ENCODE measurements around the gene STXBP5.

Gene STXBP5

GRCh38 chr6:147212622-147213021 lies 8.4 kb downstream of the STXBP5 start:
- DNase-seq = no peak

- DNase-seq = no peak
These were observed 9.6 kb downstream of the STXBP5 start for GRCh38 chr6:147213772-147214171.

- no peak for DNase-seq
These were observed 10.3 kb downstream of the STXBP5 start for GRCh38 chr6:147214248-147215227.

- DNase-seq = no peak
These were observed 12.7 kb downstream of the STXBP5 start for GRCh38 chr6:147216915-147217314.

- DNase-seq = no peak
These were observed 13.7 kb downstream of the STXBP5 start for GRCh38 chr6:147217840-147218404.

GRCh38 chr6:147218797-147219196 lies 14.6 kb downstream of the STXBP5 start:
- DNase-seq = no peak

- no peak for DNase-seq
These were observed 15.2 kb downstream of the STXBP5 start for GRCh38 chr6:147219463-147219862.

- DNase-seq = no peak
These were observed 16.1 kb downstream of the STXBP5 start for GRCh38 chr6:147220345-147220744.

- no peak for DNase-seq
These were observed 17.5 kb downstream of the STXBP5 start for GRCh38 chr6:147221739-147222138.

- DNase-seq = no peak
These were observed 18.1 kb downstream of the STXBP5 start for GRCh38 chr6:147222160-147222838.

- no peak for DNase-seq
These were observed 19.5 kb downstream of the STXBP5 start for GRCh38 chr6:147223736-147224135.

- DNase-seq = no peak
These were observed 22.0 kb downstream of the STXBP5 start for GRCh38 chr6:147226163-147226724.

- DNase-seq = no peak
These were observed 22.7 kb downstream of the STXBP5 start for GRCh38 chr6:147226877-147227276.

- DNase-seq = no peak
These were observed 23.6 kb downstream of the STXBP5 start for GRCh38 chr6:147227770-147228320.

- DNase-seq = no peak
These were observed 27.4 kb downstream of the STXBP5 start for GRCh38 chr6:147231589-147231988.

- no peak for DNase-seq
These were observed 30.5 kb downstream of the STXBP5 start for GRCh38 chr6:147234685-147235084.

- no peak for DNase-seq
These were observed 33.9 kb downstream of the STXBP5 start for GRCh38 chr6:147238164-147238563.

- DNase-seq = no peak
These were observed 34.7 kb downstream of the STXBP5 start for GRCh38 chr6:147238906-147239305.

GRCh38 chr6:147244832-147245231 lies 40.6 kb downstream of the STXBP5 start:
- DNase-seq = no peak

- no peak for DNase-seq
These were observed 41.5 kb downstream of the STXBP5 start for GRCh38 chr6:147245693-147246092.

- DNase-seq = no peak
These were observed 42.8 kb downstream of the STXBP5 start for GRCh38 chr6:147246853-147247635.

GRCh38 chr6:147248859-147249258 lies 44.6 kb downstream of the STXBP5 start:
- DNase-seq = no peak
